Esophagus squamous epithelium (tissue), 4 donors: ENCODE measurements around the gene KAZN.

ENCODE experiments used
- CTCF ChIP-seq, 6 experiments: fragments of 450-650 bp in 4 of 6; fragments of 200-600 bp in 2 of 6; sonication (generic) in 2 of 6; IDR thresholded peaks; one replicate each; pipeline ENCODE4 v1.5.1; 2016 to 2019; ENCODE audit warnings: antibody characterized with exemption in 6 of 6, mild to moderate bottlenecking in 4 of 6, moderate library complexity in 4 of 6
- POLR2A ChIP-seq, 4 donors: fragments of 450-650 bp; IDR thresholded peaks; one replicate each; pipeline ENCODE4 v1.6.1; 2017; ENCODE audit warnings: antibody characterized with exemption in 4 of 4, mild to moderate bottlenecking in 4 of 4, moderate library complexity in 3 of 4

GRCh38 chr1:14913482-14914177, 315.1 kb downstream of the KAZN start:
- no peak for TF ChIP-seq CTCF (IDR thresholded peaks at IDR 0.05)
- no peak for TF ChIP-seq POLR2A (IDR thresholded peaks at IDR 0.05)
